Measurements from ENCODE around the gene PARD3B.

Gene PARD3B

DNA sequence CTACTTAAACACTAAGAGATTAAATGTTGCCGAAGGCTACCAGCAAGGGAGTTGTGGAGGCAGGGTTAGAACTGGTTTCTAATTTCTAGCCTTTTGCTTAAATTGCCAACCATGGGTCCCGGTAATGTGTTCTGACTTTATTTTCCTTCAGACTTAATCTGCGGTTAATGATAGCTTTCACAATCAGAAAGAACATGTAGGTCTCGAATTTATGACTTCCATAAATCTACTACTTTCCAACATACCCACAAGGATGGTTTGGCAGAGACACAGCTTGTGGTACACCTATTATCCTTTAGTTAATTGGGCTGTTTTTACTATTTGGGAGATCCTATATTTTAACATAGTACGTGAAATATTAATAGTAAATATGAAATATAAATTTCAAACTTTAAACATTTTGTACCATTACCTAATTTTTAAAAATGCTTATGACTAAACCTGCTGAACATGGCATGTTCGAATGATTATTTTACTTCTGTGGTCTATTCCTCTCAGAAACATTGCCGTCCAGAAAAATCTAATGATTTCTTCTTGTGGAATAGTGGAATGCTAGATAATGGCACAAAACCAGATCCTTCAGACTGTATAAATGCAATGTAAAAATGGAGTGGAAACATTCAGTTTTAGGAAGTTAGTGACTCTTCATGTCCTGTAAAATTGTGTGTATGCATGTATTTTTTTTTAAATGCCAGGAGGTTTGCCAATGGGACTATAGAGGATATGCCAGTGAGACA is 41.3 kb downstream of the PARD3B start:
- DNase-seq (ENCODE audit: low read depth) = no peak

DNA sequence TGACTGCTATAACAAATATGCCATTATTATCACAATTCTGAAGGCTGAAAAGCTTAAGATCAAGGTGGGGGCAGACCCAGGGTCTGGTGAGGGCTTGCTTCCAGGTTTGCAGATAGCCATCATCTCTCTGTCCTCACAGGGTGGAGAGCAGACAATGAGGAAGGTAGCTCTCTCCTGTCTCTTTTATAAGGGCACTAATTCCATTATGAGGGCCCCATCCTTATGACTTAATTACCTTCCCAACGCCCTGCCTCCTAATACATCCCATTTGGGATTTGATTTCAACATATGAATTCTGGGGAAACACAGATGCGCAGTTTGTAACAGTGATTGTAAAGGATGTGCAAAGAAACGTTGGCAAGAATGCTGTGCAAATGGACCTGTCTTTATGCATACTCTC is 44.8 kb downstream of the PARD3B start:
- DNase-seq (ENCODE audit: low read depth) = no peak

DNA sequence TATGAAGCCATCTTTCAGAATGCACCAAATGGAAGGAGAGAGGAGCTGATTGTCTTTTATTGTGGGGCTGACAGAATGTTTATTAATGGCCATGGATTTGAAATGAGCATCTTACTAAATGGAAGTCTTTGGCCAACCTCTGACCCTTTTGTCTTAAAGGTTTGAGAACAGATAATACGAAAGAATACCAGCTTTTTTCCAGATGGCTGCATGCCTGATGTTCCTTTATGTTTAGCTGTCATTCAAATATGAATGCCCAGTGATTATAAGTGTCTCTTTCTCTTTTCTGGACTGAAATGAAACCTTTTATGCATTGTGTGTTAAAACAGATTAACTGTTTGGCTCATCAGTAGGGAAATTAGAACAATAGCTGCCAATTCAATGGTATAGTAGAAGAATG is 46.0 kb downstream of the PARD3B start:
- no peak for DNase-seq (ENCODE audit: low read depth)

DNA sequence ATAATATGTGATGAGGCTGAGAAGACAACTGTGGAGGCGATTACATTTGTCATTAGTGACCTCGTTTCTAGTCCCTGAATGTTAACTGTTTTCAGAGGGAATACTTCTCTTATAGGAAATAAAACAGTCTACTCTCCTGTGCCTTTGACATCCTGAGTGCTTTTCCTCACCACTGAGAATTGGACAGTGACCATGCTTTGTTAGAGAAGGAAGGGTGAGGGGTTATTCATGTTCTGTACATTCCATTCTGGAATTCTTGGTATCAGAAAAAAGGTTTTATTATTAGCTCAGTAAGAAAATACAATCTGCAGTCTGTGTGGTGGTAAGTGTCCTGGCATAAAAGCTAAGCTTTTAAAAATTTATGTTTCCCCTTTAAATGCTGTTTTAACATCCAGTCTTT is 58.8 kb downstream of the PARD3B start:
- no peak for DNase-seq (ENCODE audit: low read depth)

DNA sequence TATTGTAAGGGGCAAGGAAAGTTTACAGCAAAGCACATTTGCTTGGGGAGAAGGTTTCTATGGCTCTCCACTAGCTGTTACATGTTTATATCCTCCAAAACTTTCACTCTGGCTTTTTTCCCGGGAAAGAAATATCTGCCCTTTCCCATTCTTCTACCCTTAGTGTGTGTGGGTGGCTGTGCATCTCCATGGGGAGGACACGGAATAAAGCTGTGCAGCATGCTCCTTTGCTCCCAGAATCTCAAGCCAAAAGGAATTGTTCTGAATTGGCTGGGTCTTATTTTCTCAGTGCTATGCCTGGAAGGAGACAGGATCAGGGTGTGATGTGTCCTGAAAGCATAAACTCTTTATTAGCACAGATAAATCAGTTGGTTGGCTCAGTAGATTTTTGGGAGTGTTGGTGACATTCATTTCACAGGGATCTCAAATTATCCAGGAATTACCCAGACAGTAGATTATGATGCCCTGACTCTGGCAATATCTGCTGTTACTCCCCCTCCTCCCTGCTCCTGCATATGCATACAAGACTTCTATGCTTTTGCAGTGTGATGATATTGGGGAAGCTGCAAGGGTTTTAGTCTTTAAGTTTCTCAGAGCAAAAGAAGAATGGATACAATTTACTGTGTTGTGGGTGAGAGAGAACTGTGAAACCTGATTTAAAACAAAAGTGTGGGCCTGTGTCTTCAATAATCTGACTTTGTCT is 63.1 kb downstream of the PARD3B start:
- DNase-seq (ENCODE audit: low read depth) = no peak

DNA sequence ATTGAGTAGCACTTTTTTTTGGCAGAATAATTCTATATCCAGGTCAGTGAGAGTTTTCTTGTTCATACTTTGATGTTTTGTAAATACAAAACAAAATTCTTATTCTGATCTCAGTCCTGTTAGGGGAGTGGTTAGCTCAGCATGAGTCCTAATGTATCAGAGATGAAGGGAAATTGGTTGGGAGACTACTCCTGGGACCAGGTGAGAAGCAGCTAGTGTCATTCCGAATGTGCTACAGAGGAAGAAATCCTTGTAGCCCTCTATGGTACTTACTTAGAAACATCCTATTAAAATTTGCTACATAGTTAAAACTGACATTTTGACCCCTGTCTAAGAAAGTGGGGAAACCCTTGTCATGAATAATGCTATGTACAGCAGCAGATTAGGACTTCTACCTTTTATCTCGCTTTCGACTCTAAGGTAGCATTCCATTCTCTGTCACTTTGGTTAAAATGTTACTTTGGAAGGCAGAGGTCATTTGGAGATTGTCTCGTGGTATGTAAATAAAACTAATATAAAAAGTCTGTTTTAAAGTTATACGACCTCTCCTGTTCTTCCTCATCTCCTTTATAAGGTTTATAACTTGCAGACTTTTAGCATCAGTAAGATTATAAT is 65.8 kb downstream of the PARD3B start:
- DNase-seq (ENCODE audit: low read depth) = no peak

DNA sequence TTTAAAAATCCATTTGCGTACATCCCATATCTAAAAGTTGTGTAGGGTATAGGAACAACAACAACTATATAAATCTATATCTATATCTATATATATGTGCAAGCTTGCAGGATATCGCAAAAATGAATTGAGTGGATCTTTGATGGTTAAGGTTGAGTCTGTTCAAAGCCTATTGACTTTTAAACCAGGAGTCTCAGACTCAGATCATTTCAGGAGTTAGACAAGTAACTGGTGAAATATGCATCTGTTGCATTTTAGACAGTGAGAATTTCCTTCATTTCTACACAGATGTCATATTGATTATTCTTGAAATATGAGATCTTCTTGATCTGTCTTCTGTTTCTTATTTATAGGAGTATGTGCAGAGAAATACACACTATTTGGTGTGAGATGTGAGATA is 66.5 kb downstream of the PARD3B start:
- no peak for DNase-seq (ENCODE audit: low read depth)

DNA sequence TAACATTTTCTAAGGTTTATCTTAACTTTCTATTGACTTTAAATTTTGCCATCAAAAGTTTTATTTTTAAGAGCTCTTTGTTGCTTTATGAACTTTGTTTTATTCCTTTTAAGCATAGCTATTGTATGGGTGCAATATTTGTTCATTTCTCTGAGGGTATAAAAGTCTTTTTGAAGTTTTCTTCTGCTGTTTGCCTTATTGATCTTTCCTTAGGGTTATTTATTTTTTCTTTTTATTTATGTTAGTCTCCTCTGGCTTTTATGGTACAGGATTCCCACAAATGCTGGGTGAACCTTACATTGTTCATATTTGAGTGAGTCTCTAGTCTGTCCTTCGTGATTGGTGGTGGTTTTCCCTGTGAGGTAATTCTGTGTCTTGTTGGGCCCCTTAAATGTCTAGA is 68.4 kb downstream of the PARD3B start:
- no peak for DNase-seq (ENCODE audit: low read depth)

DNA sequence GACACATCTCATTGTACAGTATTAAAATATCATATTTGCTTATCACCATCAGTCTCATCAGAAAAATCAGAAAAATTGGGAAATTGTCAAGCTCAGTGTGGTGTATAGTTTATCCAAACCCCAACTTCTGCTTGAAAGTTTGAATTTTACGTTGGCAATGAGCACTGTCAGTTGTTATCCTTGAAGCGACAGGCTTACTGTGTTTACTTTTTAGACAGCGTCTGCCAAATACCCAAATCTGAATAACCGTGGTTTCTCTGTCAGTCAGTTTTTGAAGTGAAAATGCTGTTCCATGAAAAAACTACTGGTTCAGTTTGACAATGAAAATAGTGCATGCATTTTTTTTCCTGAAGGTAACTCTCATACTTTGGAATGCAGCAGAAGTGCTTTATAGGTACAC is 70.2 kb downstream of the PARD3B start:
- no peak for DNase-seq (ENCODE audit: low read depth)

DNA sequence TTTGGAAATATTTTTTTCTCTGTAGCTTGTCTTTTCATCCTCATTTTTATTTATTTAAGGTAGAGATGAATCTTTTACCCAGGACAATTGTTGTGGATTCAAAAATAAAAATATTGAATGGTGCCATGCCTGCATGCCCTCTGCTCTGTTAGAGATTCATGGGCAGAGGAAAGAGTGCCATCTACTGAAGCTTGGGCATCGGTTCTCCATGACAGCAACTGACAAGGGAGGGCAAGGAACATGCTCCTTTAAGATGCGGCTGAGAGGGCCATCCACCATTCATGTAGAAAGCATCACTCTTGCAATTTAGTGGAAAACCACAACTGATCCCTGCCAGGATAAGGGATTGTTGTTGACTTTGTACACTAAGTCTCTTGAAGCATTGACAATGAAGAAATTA is 79.9 kb downstream of the PARD3B start:
- no peak for DNase-seq (ENCODE audit: low read depth)

DNA sequence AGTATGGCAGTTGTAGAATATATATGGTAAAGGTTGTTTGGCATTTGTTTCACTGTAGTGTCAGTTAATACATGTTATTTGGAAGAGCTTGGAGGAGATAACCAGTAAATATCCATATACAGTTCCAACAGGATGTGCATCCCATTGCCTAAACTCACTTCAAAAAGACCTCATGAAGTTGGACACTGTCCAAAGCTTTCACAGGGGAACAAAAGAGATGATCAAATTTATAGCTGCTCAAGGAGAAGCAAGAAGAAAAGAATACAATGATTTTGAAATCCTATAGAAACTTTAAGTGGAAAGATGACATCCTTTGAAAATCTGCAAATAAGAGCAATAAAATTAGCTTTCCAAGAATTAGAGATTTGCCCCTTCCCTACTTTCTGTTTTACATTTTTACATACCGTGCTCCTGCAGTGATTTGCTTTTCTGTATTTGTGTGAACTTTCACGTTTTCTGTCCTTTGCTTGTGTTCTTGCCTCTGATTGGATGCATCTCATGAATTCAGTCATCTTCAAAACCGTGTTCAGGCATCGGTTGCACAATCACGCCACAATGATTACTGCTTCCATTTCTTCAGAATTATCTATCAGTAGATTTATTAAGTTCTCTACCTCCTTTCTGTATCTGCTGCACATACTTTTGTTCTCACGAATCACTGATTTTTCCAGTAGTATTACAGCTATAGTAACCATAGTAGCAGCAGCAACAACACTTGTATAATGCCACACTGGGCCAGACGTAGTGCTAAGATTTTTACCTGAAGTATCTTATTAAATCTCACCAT is 83.8 kb downstream of the PARD3B start:
- no peak for DNase-seq (ENCODE audit: low read depth)

DNA sequence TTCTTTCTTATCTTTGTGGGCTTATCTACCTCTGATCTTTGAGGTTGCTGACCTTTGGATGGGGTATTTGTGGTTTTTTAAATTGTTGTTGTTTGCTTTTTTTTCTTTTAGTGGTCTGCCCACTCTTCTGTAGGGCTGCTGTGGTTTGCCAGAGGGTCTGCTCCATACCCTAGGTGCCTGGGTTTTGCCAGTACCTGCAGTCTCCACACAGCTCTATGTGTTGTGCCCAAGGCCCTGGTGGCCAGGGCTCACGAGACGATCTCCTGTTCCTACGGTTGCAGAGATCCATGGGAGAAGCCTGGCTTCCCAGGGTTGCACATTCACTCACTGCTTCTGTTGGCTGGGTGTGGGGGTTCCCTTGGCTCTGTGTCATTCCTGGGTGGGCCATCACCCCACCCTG is 87.1 kb downstream of the PARD3B start:
- no peak for DNase-seq (ENCODE audit: low read depth)

DNA sequence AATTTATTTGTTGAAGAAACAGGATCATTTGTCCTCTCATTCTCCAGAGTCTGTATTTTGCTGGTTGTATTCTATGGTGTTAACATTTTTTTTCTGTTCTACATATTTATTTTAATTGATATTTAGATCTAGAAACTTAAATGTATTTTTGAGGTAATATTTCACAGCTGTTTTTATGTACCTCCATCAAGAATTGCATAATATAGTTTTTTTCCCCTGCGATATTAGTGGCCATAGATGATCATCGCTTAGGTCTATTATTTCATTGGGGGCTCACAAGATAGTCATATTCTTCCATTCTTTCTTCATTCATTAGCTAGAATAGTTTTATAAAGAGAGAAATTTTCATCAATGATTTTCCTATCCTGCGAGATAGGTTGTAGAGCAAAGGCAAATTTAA is 89.3 kb downstream of the PARD3B start:
- DNase-seq (ENCODE audit: low read depth) = no peak

DNA sequence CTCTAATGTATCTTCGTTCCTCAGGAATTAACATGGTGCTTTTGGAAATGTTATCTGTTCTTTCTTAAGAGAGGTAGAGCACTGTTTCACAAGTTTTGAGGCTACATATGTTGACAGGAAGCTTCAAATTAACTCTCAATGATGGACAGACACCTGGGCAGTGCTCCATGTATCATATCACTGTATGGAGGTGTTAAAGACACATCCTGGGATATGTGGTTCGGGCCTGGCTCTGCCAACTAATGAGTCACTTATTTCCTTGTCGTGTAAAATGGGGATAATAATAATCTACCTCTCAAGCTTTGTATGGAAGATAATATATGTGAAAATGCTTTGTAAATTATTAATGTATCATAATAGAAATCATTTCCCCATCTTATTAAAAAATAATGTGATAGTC is 90.2 kb downstream of the PARD3B start:
- no peak for DNase-seq (ENCODE audit: low read depth)

DNA sequence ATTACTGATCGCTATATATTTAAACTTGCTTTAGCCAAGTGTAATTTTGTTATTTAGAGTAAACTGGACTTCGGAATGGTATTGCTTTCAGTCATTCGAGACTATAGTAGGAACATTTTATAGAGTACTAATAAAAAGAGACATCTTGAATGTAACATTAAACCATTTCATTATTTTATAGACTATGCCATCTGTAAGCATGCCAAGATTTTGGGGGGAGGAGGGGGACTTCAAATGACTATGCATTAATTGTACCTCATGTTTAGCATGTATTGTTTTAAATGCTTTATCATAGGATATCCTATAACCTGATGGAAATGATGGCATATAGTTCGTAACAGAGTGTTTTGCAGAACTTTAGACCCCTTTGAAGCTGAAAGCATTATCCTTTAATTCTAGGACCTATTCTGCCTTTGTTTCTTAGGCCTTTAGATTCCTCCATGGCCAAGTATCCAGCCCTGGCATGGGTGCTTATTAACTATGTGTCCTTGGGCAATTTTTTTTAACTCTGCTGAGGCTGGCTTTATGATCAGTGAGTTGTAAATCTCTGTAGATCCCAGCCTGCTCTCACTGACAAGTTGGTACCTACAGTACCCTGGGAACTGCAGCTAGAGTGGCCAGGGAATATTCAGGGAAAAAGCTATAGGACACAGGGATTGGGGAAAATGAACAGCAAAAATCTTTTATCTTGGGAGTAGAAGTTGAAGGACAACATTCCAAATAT is 93.4 kb downstream of the PARD3B start:
- no peak for DNase-seq (ENCODE audit: low read depth)

DNA sequence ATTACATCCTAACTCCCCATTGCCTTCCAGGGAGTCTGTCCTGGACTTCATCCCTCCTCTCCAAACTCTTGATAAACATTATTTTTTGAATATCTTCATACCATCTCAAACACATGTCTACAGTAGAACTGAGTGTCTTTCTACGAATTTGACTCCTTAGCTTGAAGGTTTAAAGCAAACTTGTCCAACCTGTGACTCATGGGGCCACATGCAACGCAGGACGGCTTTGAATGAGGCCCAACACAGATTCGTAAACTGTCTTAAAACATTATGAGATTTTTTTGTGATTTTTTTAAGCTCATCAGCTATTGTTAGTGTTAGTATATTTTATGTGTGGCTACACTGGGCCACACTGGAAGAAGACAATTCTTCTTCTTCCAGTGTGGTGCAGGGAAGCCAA is 98.1 kb downstream of the PARD3B start:
- no peak for DNase-seq (ENCODE audit: low read depth)

DNA sequence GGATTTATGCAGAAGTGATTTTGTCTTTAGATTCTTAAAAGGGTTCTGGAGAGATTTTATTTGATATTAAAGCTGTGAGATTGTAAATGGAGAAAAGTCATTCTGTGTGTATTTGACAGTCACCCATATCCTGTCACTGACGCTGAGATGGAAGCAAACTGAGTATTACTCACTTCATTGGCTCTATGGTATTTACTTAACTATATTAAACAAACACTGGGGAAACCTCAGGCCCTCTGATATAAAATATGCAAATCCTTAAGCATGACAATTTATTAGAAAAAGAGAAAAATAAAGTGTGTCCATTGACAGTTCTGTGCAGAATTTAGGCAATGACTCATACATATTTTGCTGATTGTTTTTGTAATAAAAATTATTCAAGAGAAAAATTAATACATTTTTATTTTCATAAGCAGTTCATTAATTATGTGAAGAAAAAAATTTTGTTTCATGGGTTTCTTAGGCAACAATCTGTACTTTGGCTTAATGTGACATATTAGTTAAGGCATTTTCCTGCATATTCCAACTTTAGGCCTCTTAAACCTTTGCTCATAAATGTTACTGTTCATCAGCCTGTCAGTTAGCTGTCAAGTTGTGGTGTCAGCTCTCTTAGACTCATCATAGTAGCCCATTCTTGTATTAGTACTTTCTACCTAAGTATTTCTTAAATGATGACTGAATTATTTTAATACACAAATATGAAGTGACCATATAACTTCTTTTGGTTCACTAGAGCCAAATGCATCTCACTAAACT is 99.9 kb downstream of the PARD3B start:
- DNase-seq (ENCODE audit: low read depth) = no peak

DNA sequence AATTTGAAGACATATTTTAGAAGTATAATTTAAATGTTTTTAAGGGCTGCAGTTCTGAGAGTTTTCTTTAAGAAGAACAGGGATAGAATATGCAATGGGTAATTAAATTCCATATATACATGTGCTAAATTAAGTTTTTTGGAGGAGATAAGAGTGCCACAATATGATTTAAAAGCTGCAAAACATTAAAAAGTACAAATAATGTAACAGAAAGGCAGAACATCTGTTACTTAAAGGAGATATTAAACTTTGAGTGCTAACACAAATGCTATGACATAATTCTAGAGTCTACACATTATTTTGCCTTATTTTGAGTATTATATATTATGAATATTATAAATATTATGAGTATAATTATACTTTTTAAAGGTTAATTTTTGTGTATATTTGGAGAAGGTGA is 102.4 kb downstream of the PARD3B start:
- no peak for DNase-seq (ENCODE audit: low read depth)

DNA sequence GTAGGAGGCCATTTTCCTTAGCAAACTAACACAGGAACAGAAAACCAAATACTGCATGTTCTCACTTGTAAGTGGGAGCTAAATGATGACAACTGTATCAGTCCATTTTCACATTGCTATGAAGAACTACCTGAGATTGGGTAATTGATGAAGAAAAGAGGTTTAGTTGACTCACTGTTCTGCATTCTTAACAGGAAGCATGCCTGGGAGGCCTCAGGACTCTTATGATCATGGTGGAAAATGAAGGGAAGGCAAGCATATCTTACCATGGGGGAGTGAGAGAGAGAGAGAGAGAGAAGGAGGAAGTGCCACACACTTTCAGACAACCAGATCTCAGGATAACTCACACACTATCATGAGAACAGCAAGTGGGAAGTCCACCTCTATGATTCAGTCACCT is 105.3 kb downstream of the PARD3B start:
- DNase-seq (ENCODE audit: low read depth) = no peak

DNA sequence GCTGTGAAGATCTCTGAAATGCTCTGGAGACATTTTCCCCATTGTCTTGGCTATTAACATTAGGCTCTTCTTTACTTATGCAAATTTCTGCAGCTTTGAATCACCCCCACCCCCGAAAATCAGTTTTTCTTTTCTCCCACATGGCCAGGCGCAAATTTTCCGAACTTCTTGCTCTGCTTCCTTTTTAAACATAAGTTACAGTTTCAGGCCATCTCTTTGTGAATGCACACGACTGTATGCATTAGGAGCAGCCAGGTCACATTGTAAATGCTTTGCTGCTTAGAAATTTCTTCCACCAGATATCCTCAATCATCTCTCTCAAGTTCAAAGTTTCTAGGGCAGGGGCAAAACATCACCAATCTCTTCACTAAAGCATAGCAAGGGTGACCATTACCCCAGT is 106.8 kb downstream of the PARD3B start:
- DNase-seq (ENCODE audit: low read depth) = no peak

DNA sequence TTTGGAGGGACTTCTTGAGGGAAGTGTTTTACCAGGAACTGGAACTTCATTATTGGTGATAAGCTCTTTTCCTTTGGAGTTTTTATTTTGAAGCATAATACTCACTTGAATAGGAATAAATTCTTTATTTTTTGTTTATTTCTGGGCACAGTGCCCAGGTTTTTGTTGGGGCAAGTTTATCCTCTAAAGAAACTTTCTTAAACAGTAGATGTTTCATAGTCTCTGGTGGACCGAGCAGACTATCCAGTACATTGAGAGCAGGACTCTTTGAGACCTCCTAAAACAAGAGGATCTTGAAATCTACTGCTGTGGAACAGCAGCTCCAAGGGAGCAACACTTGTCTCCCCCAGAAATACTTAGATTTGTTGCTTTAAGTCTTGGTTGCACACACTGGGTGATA is 109.4 kb downstream of the PARD3B start:
- no peak for DNase-seq (ENCODE audit: low read depth)
